ENCODE measurements around the gene CDK10. TPM values are rescaled to one million over a fixed set of nuclear protein-coding genes. Genes with fewer than 3 reads are reported as not detected.

Gene CDK10
- total and polyA plus RNA-seq, 10 of the 15 experiments (the other 5 are each of a cell fraction or from before 2014, with no cell fraction given) = 1.5 to 58.7 (median 36.0) TPM

- no peak for TF ChIP-seq ZNF207 (IDR thresholded peaks at IDR 0.05; ENCODE audit: borderline replicate concordance)
- no peak for TF ChIP-seq RCOR1 (conservative IDR thresholded peaks at IDR 0.05; ENCODE audit: low read depth, low read length)
- no peak for TF ChIP-seq NFIC (IDR thresholded peaks at IDR 0.05; ENCODE audit: low read depth, low read length)
- no peak for TF ChIP-seq CEBPB (IDR thresholded peaks at IDR 0.05; ENCODE audit: borderline replicate concordance in 1 of 2, low read depth in 2 of 2, low read length in 2 of 2)
- TF ChIP-seq CHD2 (IDR thresholded peaks at IDR 0.05; ENCODE audit: borderline replicate concordance, low read depth, low read length) = no peak
- TF ChIP-seq SMAD1 (IDR thresholded peaks at IDR 0.05; ENCODE audit: low read depth, partially characterized antibody) = no peak
- no peak for TF ChIP-seq ESRRA (IDR thresholded peaks at IDR 0.05; ENCODE audit: low read length)
- TF ChIP-seq ZNF384 (IDR thresholded peaks at IDR 0.05; ENCODE audit: borderline replicate concordance, low read depth, low read length) = no peak
- TF ChIP-seq STAT1 (conservative IDR thresholded peaks at IDR 0.05) = no peak
- no peak for TF ChIP-seq JUND (IDR thresholded peaks at IDR 0.05; ENCODE audit: low read depth, low read length)
- TF ChIP-seq YBX1 (IDR thresholded peaks at IDR 0.05) = no peak
- TF ChIP-seq YY1 (IDR thresholded peaks at IDR 0.05; ENCODE audit: low read depth, low read length) = peak; percentile 84
- no peak for TF ChIP-seq NFXL1 (IDR thresholded peaks at IDR 0.05; ENCODE audit: borderline replicate concordance)
- TF ChIP-seq MYB (IDR thresholded peaks at IDR 0.05; ENCODE audit: borderline replicate concordance, low read depth, low read length) = no peak
- TF ChIP-seq EGR1 (IDR thresholded peaks at IDR 0.05; ENCODE audit: borderline replicate concordance in 1 of 2, low read depth in 2 of 2, low read length in 2 of 2) = peak in 1 of 2 experiments; percentile 89; a peak in 2 of 3 replicates
- TF ChIP-seq POLR2AphosphoS2 (IDR thresholded peaks at IDR 0.05; ENCODE audit: low read depth, low read length) = no peak
- TF ChIP-seq SMARCA5 (IDR thresholded peaks at IDR 0.05) = peak; percentile 49; the same call in 1 of the 2 replicates
- no peak for TF ChIP-seq NFYA (IDR thresholded peaks at IDR 0.05; ENCODE audit: borderline replicate concordance, low read depth, low read length)
- TF ChIP-seq CBFB (IDR thresholded peaks at IDR 0.05; ENCODE audit: low read depth) = no peak
- TF ChIP-seq CHD1 (IDR thresholded peaks at IDR 0.05; ENCODE audit: low read depth, low read length) = no peak
- TF ChIP-seq RELB (IDR thresholded peaks at IDR 0.05; ENCODE audit: low read depth) = no peak
- TF ChIP-seq BHLHE40 (IDR thresholded peaks at IDR 0.05; ENCODE audit: borderline replicate concordance in 1 of 2, low read depth in 2 of 2, low read length in 1 of 2) = peak in 1 of 2 experiments; percentile 23; a peak in 1 of 4 replicates
- peak; percentile 45; the same call in 1 of the 2 replicates for TF ChIP-seq DPF2 (IDR thresholded peaks at IDR 0.05)
- no peak for TF ChIP-seq ZBED1 (IDR thresholded peaks at IDR 0.05; ENCODE audit: borderline replicate concordance)
- no peak for TF ChIP-seq NR2F1 (conservative IDR thresholded peaks at IDR 0.05)
- TF ChIP-seq E2F8 (IDR thresholded peaks at IDR 0.05; ENCODE audit: low read depth, partially characterized antibody) = no peak
- TF ChIP-seq ZZZ3 (IDR thresholded peaks at IDR 0.05; ENCODE audit: control insufficient read depth, insufficient read length, low read depth) = no peak
- peak; percentile 44 for TF ChIP-seq IKZF1 (conservative IDR thresholded peaks at IDR 0.05)
- TF ChIP-seq CREM (IDR thresholded peaks at IDR 0.05; ENCODE audit: low read depth) = no peak
Measured at GRCh38 chr16:89711601-89712273, 25.2 kb downstream of the CDK10 start (continued).
